PC-3 (cell line): ENCODE measurements around the gene GCAT. TPM values are rescaled to one million over a fixed set of nuclear protein-coding genes. Genes with fewer than 3 reads are reported as not detected.

Experiments used
- ATAC-seq: fragments of 200-7000 bp; cut with Tn5 transposase; 2 replicates; pipeline ENCODE4 v1.9.1; 2020; ENCODE audit warnings: mild to moderate bottlenecking, moderate library complexity
- BruUV-seq: library from RNA; stranded (reverse); fragments of 400-500 nt; replicated peaks from 2 replicates; lab custom pipeline; 2021; lab: Mats Ljungman, UMichigan
- CTCF ChIA-PET: fragments of 300-600 bp; sonication (Branson Sonifier 250); formaldehyde crosslinking; loops from one replicate; lab custom pipeline; 2022; ENCODE audit warnings: antibody characterized with exemption; lab: Charles Lee
- POLR2A ChIA-PET: fragments of 300-600 bp; sonication (Branson Sonifier 250); formaldehyde crosslinking; loops from one replicate; lab custom pipeline; 2022; ENCODE audit warnings: antibody characterized with exemption; ENCODE audit not compliant: unreplicated experiment; lab: Charles Lee
- DNase-seq: peaks from one replicate; pipeline ENCODE4 v3.0.0-alpha.2; 2015
- H2AFZ ChIP-seq: fragments of 300-600 bp; sonication (generic); 2 replicates; pipeline ENCODE4 v1.6.0; 2016; ENCODE audit warnings: antibody characterized with exemption, low read length
- H3F3A ChIP-seq: fragments of 300-600 bp; sonication (generic); one replicate; pipeline ENCODE4 v1.6.0; 2017; ENCODE audit warnings: antibody characterized with exemption, low read length, control low read depth, mild to moderate bottlenecking; ENCODE audit not compliant: unreplicated experiment
- H3K27ac ChIP-seq: fragments of 300-600 bp; sonication (generic); 2 replicates; pipeline ENCODE4 v1.5.1; 2016; ENCODE audit warnings: mild to moderate bottlenecking, low read length
- H3K27me3 ChIP-seq: fragments of 300-600 bp; sonication (generic); 2 replicates; pipeline ENCODE4 v1.6.1; 2016; ENCODE audit warnings: low read length, mixed read lengths
- H3K36me3 ChIP-seq: fragments of 300-600 bp; sonication (generic); 2 replicates; pipeline ENCODE4 v1.6.1; 2016; ENCODE audit warnings: low read depth, mixed run types, low read length, mixed read lengths
- H3K4me1 ChIP-seq: fragments of 300-600 bp; sonication (generic); 2 replicates; pipeline ENCODE4 v1.5.1; 2016; ENCODE audit warnings: low read length; ENCODE audit not compliant: insufficient read depth
- H3K4me2 ChIP-seq: fragments of 300-600 bp; sonication (generic); 2 replicates; pipeline ENCODE4 v1.6.0; 2016; ENCODE audit warnings: low read length
- H3K4me3 ChIP-seq: fragments of 300-600 bp; sonication (generic); 2 replicates; pipeline ENCODE4 v1.5.1; 2016; ENCODE audit warnings: mild to moderate bottlenecking, low read length, mixed read lengths
- H3K79me2 ChIP-seq: fragments of 300-600 bp; sonication (generic); 2 replicates; pipeline ENCODE4 v1.6.1; 2017; ENCODE audit warnings: low read length, mixed read lengths
- H3K9ac ChIP-seq: fragments of 300-600 bp; sonication (generic); 2 replicates; pipeline ENCODE4 v1.6.0; 2016; ENCODE audit warnings: mild to moderate bottlenecking, low read length
- H3K9me2 ChIP-seq: fragments of 300-600 bp; sonication (generic); replicated peaks from 2 replicates; pipeline ENCODE4 v1.6.1; 2016; ENCODE audit warnings: mixed run types, low read length, mixed read lengths
- H3K9me3 ChIP-seq: fragments of 300-600 bp; sonication (generic); 2 replicates; pipeline ENCODE4 v1.6.1; 2016; ENCODE audit warnings: low read length, mixed read lengths
- H4K20me1 ChIP-seq: fragments of 300-600 bp; sonication (generic); 2 replicates; pipeline ENCODE4 v1.6.1; 2016; ENCODE audit warnings: low read length, mixed read lengths
- CTCF ChIP-seq: fragments of 300-600 bp; sonication (generic); conservative IDR thresholded peaks from 2 replicates; pipeline ENCODE4 v1.5.1; 2017; ENCODE audit warnings: antibody characterized with exemption, low read depth, mild to moderate bottlenecking, low read length
- EZH2 ChIP-seq: fragments of 300-600 bp; sonication (generic); IDR thresholded peaks from one replicate; pipeline ENCODE4 v1.6.1; 2017; ENCODE audit warnings: antibody characterized with exemption, mild to moderate bottlenecking, low read length; ENCODE audit not compliant: unreplicated experiment
- EZH2phosphoT487 ChIP-seq: fragments of 300-600 bp; sonication (generic); IDR thresholded peaks from 2 replicates; pipeline ENCODE4 v1.6.1; 2018; ENCODE audit warnings: mild to moderate bottlenecking, antibody characterized with exemption, low read length, borderline replicate concordance
- intact Hi-C: fragments of 100-400 bp; cut with micrococcal nuclease; formaldehyde crosslinking; loops from 2 replicates; pipeline ENCODE4 v1.9.0; 2023
- total RNA-seq: library from RNA; depleted of rRNA; stranded (reverse); fragments of >200 nt; gene quantifications from 2 replicates; pipeline ENCODE4 v1.2.3, GENCODE V29; 2014

Gene GCAT
- total RNA-seq, 1 experiment from 2014 or later: 26.0 TPM

- no peaks in the 10 kb centered on the region for H3K9me2 ChIP-seq
- H3K36me3 ChIP-seq: peaks cover 10% of the 10 kb centered on the region
- BruUV-seq: TSS peak; percentile 88
- H3K4me2 ChIP-seq: peak overlapping the region; percentile 78
- ChIA-PET CTCF (no interaction called here), POLR2A (interaction anchor here (0.6 kb wide), 1 partner anchor 118 kb away, joined by 3 read pairs; the partner anchor contains the start of gene PDXP)
- peak; percentile 26 for ATAC-seq
- H4K20me1 ChIP-seq: no peaks in the 10 kb centered on the region
- intact Hi-C loops: loop anchor here (1.0 kb wide), 1 partner anchor 24 kb away; no protein-coding TSS in a partner anchor
- H3K27me3 ChIP-seq: no peaks in the 10 kb centered on the region
- no peak overlapping the region for H2AFZ ChIP-seq
- peaks cover 10% of the 10 kb centered on the region for H3F3A ChIP-seq
- no peaks in the 10 kb centered on the region for H3K79me2 ChIP-seq
- peak overlapping the region; percentile 25 for H3K4me3 ChIP-seq
- H3K4me1 ChIP-seq: peaks cover 40% of the 10 kb centered on the region
- H3K27ac ChIP-seq: peak overlapping the region; percentile 99
- no peak for DNase-seq
- peak overlapping the region; percentile 90 for H3K9ac ChIP-seq
- H3K9me3 ChIP-seq: no peaks in the 10 kb centered on the region
- TF ChIP-seq EZH2 (no peak), CTCF (no peak), EZH2phosphoT487 (no peak)
Observed at GRCh38 chr22:37776639-37777005, 31.1 kb upstream of the GCAT start.

DNA sequence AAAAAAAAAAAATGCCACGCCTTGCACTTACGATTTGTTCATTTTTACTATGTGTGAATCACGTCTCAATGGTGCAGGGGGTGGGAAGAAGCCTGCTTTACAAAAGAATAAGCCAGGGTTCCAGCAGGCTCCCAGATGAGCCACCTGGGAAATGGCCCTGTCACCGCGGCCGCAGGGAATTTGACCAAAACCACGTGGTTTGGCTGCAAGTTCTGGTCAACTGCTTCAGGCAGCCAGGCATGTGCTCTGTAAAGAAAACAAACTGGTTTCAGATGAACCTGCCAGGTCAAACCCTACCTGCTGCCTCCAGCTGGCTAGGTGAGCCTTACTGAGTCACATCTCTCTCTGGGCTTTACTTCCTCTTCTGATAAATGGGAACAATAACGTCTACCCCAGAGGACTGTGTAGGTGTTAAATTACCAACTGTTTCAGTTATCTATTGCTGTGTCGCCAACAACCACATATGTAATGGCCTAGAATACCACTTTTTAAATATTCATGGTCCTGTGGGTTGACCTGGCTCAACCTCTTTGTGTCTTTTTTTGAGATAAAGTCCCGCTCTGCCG, 30.5 kb upstream of the GCAT start:
- H3K9me3 ChIP-seq: no peaks in the 10 kb centered on the region
- TF ChIP-seq EZH2phosphoT487 (0 out of 2 replicates have a peak, but pooled peaks have one; percentile 22), CTCF (no peak)
- H3K4me3 ChIP-seq: no peak overlapping the region
- peak overlapping the region; percentile 99 for H3K27ac ChIP-seq
- no peaks in the 10 kb centered on the region for H3K79me2 ChIP-seq
- no peaks in the 10 kb centered on the region for H3K9me2 ChIP-seq
- peaks cover 10% of the 10 kb centered on the region for H3F3A ChIP-seq
- H3K9ac ChIP-seq: peak overlapping the region; percentile 90
- ATAC-seq: peak; percentile 69
- H4K20me1 ChIP-seq: no peaks in the 10 kb centered on the region
- peak; percentile 96 for DNase-seq
- CTCF ChIA-PET: no interaction called here
- POLR2A ChIA-PET: no interaction called here
- H2AFZ ChIP-seq: no peak overlapping the region
- H3K36me3 ChIP-seq: peaks cover 10% of the 10 kb centered on the region
- intact Hi-C loops: loop anchor here (1.0 kb wide), 1 partner anchor 25 kb away; no protein-coding TSS in a partner anchor
- no peaks in the 10 kb centered on the region for H3K27me3 ChIP-seq
- BruUV-seq: no TSS peak
- H3K4me2 ChIP-seq: no peak overlapping the region; the same call in 1 of the 2 replicates
- peaks cover 46% of the 10 kb centered on the region for H3K4me1 ChIP-seq

- no peak for ATAC-seq
Observed at GRCh38 chr22:37778370-37779009, 29.2 kb upstream of the GCAT start.

More at GRCh38 chr22:37778370-37779009, 29.2 kb upstream of the GCAT start:
- CTCF ChIA-PET: interaction anchor here (0.6 kb wide), 1 partner anchor 66 kb away, joined by 3 read pairs; no protein-coding TSS in a partner anchor
- Histone ChIP-seq H2AFZ (no peak overlapping the region), H3K9me3 (no peaks in the 10 kb centered on the region), H3K36me3 (peaks cover 4% of the 10 kb centered on the region), H3K79me2 (no peaks in the 10 kb centered on the region), H3K27ac (no peak overlapping the region), H3K9me2 (no peaks in the 10 kb centered on the region), H3K4me3 (no peak overlapping the region), H3K27me3 (no peaks in the 10 kb centered on the region), H4K20me1 (no peaks in the 10 kb centered on the region), H3K4me1 (peaks cover 56% of the 10 kb centered on the region), H3F3A (peaks cover 10% of the 10 kb centered on the region), H3K9ac (no peak overlapping the region), H3K4me2 (no peak overlapping the region)
- intact Hi-C loops: no loop called here
- DNase-seq: no peak
- BruUV-seq: no TSS peak
- POLR2A ChIA-PET: no interaction called here
- no peak for TF ChIP-seq EZH2
- no peak for TF ChIP-seq EZH2phosphoT487
- no peak for TF ChIP-seq CTCF
